Hair follicular keratinocyte (primary cell): ENCODE data around the gene ST7L. TPM values are rescaled to one million over a fixed set of nuclear protein-coding genes. Genes with fewer than 3 reads are reported as not detected.

ENCODE experiments used
- total RNA-seq: library from RNA; depleted of rRNA; stranded (reverse); fragments of >200 nt; gene quantifications from 2 replicates; pipeline ENCODE4 v1.2.3, GENCODE V29; 2015

The ST7L gene, protein sequence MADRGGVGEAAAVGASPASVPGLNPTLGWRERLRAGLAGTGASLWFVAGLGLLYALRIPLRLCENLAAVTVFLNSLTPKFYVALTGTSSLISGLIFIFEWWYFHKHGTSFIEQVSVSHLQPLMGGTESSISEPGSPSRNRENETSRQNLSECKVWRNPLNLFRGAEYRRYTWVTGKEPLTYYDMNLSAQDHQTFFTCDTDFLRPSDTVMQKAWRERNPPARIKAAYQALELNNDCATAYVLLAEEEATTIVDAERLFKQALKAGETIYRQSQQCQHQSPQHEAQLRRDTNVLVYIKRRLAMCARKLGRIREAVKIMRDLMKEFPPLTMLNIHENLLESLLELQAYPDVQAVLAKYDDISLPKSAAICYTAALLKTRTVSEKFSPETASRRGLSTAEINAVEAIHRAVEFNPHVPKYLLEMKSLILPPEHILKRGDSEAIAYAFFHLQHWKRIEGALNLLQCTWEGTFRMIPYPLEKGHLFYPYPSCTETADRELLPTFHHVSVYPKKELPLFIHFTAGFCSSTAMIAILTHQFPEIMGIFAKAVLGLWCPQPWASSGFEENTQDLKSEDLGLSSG
- total RNA-seq = 9.7 and 10.6 TPM in 2 replicates

DNA sequence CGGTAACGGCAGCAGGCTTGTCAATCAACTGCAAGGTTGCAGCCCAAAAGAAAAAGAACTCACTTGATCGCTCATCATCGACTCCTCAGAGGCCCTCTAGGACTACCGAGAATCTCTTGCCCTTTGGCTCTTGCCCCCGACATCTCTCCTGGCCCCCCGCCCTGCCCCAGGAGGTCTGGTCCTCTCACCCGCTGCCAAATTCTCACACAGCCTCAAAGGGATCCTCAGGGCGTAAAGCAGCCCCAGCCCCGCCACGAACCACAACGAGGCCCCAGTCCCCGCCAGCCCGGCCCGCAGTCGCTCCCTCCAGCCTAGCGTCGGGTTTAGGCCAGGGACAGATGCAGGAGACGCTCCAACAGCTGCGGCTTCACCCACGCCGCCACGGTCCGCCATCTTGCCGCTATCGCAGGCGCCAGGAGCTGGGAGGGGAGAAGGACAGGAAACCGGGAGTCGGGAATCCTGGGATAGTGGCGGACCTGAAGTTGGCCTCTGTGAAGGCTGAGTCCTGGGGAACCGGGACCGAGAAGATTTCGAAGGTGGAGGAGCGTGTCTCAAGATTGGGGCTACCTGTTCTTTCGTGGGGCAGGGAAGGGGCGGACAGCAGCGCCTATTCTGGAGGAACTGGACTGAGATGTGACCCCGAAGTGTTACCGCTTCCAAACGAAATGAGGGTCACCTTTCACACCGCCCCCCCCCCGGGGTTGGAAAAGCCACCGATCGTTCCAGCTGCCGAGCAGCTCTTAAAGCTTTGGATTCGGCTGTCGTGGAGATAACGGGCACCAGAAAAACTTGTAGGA, at the start of gene ST7L:
Gene ST7L (minus strand): TSS at position 421 of the 797 bp plus-strand sequence. CDS start 28 bp downstream, at position 393.

DNA sequence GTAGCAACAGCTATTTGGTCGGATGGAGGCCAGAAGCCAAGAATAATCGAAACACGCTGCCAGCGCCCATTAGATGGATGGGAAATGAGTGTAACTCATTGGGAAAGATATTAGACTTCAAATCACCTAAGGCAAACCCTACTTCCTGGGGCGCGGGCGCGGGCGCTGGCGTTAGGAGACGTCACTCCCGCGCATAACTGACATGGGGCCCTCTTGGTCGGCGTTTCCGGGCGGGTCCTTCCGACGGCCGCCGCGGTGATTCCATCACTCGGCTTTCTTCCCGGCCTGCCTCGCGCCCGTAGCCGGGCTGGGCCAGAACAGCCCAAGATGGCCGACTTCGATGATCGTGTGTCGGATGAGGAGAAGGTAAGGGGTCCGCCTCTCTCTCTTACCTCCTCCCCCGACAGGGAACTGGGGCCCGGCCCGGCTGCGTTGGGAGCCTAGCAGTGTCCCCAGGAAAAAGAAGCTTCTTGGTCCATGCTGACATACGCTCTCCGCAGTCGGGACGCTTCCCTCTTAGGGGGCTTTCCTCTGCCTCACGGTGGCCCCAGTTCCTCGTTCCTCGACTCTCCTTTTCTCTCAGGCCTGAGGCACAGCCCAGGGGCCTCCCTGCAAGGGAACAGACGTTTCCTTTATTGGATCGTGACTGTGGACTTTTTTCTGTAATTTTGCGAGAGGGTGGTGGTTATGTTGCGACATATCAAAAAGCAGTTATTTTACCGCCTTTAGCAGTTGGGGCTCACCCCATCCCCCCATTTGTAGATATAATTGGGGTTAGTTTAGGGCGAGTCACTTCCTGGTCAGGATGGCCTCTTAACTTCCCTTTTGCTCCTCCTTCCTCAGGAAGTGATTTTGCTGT, 806 bp upstream of the ST7L start, which contains the start of gene CAPZA1:
Gene CAPZA1 (plus strand): TSS at position 315 of the 859 bp plus-strand sequence. CDS start 13 bp downstream, at position 328.

DNA sequence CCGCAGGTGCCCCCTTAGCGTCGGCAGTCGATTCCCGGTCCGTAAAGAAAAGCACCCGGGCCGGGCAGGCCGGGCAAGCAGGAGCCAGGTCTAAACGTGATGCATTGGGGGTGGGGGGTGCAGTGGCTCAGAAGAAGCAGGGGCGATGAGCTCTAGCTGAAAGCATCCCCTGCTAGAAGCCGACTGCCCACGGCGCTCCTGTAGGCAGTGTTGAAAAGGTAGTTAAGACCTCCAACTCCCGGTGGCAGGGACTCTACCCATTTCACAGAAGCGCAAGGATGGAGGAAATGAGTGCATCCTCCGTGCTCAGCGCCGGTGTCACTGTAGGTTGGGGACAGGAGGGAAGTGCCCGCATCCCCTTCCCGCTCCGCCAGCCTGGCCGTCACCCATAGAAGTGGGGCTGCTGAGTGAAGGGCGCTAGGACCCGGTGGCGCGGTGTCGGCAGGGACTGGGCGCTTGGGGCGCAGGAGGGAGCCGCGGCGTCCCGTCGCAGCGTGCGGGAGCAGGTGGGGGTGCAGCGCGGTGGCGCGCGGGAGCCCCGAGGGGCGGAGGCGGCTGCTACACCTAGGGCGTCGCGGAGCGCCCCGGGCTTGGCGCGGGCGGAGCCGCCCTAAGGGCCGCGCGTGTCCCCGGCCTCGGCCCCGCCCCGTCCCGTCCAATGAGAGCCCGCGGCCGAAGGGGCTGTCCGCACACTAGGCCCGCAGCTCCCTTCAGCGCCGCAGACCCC, 110.5 kb downstream of the ST7L start, which contains the start of gene WNT2B:
Gene WNT2B (plus strand): TSS at position 688 of the 727 bp plus-strand sequence. CDS start 298 bp downstream, outside the sequence.

Other genes with a start within 250 kb of the ST7L start
- 11.5 and 17.0 TPM in 2 replicates for gene CTTNBP2NL, start 222.9 kb downstream of the ST7L start, total RNA-seq
- 0.30 and 0.78 TPM in 2 replicates for gene WNT2B, start 110.2 kb downstream of the ST7L start, total RNA-seq
- 230 and 261 TPM in 2 replicates for gene CAPZA1, start 691 bp upstream of the ST7L start, total RNA-seq
- 27.7 and 33.0 TPM in 2 replicates for gene MOV10, start 55.5 kb upstream of the ST7L start, total RNA-seq
- gene RHOC, start 88.0 kb upstream of the ST7L start, total RNA-seq = 586 and 639 TPM in 2 replicates
- gene PPM1J, start 96.2 kb upstream of the ST7L start, total RNA-seq = 6.6 and 18.3 TPM in 2 replicates